Loucy (cell line): Measurements from ENCODE around the gene S1PR5.
A peak's percentile ranks its signal among the peaks of the same experiment; 100 is the strongest.

ENCODE experiments used
- H2AFZ ChIP-seq: fragments of 200-600 bp; sonication (generic); 2 replicates; pipeline ENCODE4 v1.6.0; 2016; ENCODE audit warnings: antibody characterized with exemption, mild to moderate bottlenecking, low read length, moderate library complexity
- H3F3A ChIP-seq: fragments of 200-600 bp; 2 replicates; pipeline ENCODE4 v1.6.0; 2016; ENCODE audit warnings: antibody characterized with exemption, low read depth, mild to moderate bottlenecking
- H3K27me3 ChIP-seq: fragments of 200-600 bp; sonication (generic); 2 replicates; pipeline ENCODE4 v1.6.1; 2014; ENCODE audit warnings: low read length, mild to moderate bottlenecking; ENCODE audit not compliant: insufficient read depth, poor library complexity, severe bottlenecking
- H3K36me3 ChIP-seq: fragments of 200-600 bp; sonication (generic); 2 replicates; pipeline ENCODE4 v1.6.1; 2016; ENCODE audit warnings: low read length; ENCODE audit not compliant: insufficient read depth
- H3K4me1 ChIP-seq: fragments of 200-600 bp; sonication (generic); 2 replicates; pipeline ENCODE4 v1.5.1; 2014; ENCODE audit warnings: low read length, mild to moderate bottlenecking; ENCODE audit not compliant: insufficient read depth, poor library complexity, severe bottlenecking
- H3K4me2 ChIP-seq: fragments of 200-600 bp; sonication (generic); 2 replicates; pipeline ENCODE4 v1.6.0; 2014; ENCODE audit warnings: antibody characterized with exemption, low read length, low read depth, mild to moderate bottlenecking; ENCODE audit not compliant: poor library complexity, severe bottlenecking
- H3K4me3 ChIP-seq: fragments of 200-600 bp; sonication (generic); 2 replicates; pipeline ENCODE4 v1.5.1; 2014; ENCODE audit warnings: low read length, mild to moderate bottlenecking, mixed read lengths; ENCODE audit not compliant: poor library complexity, severe bottlenecking
- H3K79me2 ChIP-seq: fragments of 200-600 bp; sonication (generic); 2 replicates; pipeline ENCODE4 v1.6.1; 2014; ENCODE audit warnings: low read length; ENCODE audit not compliant: insufficient read depth
- H3K9ac ChIP-seq: fragments of 200-600 bp; sonication (generic); 2 replicates; pipeline ENCODE4 v1.6.0; 2014; ENCODE audit warnings: mild to moderate bottlenecking, low read depth, low read length, moderate library complexity; ENCODE audit not compliant: poor library complexity, severe bottlenecking
- H3K9me2 ChIP-seq: fragments of 200-600 bp; sonication (generic); replicated peaks from 2 replicates; pipeline ENCODE4 v1.6.1; 2016; ENCODE audit warnings: low read depth, low read length, mixed read lengths
- H3K9me3 ChIP-seq: fragments of 200-600 bp; sonication (generic); 2 replicates; pipeline ENCODE4 v1.6.1; 2014; ENCODE audit warnings: mild to moderate bottlenecking, antibody characterized with exemption, low read length, low read depth; ENCODE audit not compliant: insufficient read depth
- H4K20me1 ChIP-seq: fragments of 200-600 bp; sonication (generic); 2 replicates; pipeline ENCODE4 v1.6.0; 2014; ENCODE audit warnings: antibody characterized with exemption, low read length, mild to moderate bottlenecking; ENCODE audit not compliant: insufficient read depth, poor library complexity, severe bottlenecking
- CTCF ChIP-seq: fragments of 200-600 bp; sonication (generic); conservative IDR thresholded peaks from 2 replicates; pipeline ENCODE4 v1.5.1; 2014; ENCODE audit warnings: mild to moderate bottlenecking, antibody characterized with exemption, low read length
- EZH2phosphoT487 ChIP-seq: fragments of 200-600 bp; IDR thresholded peaks from 2 replicates; pipeline ENCODE4 v1.6.1; 2018; ENCODE audit warnings: antibody characterized with exemption, mild to moderate bottlenecking, moderate library complexity, borderline replicate concordance

S1PR5 gene

DNA sequence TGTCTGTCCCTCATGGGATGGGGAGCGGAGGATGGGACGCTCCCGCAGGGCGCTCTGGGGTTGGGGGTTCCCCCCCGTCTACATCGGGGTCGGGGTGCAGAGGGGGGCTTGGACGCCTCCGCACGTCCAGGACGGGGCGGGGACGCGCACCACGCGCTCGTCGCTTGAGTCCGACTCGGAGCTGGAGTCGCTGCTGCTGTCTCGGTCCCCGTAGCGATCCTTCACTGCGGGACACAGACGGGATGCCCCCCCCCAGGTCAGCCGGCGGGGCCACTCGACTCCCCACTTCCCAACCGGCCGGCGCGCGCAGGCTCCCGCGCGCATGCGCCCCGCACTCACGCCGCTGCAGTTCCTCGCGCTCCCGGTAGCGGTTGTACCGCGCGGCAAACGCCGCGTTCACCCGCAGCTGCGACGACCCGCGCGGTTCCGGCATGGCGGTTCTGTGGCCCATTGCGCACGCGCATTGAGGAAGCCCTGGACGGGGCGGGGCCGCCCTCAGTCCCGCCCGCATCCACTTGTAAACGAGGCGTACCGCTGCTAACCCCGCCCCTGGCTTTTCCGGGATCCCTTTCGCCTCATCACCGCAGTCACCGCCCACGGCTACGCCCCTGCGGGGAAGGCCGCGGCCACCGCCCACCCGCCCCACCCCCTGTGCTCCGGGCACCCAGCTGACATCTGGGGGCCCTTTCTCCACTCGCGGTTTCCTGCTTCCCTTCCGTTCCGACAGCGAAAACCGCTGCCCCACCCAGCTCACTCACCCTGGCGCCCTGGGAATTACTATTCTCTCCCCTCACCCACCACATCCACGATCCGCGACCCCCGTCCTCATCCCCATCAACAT, 48.5 kb upstream of the S1PR5 start, which contains the start of gene KRI1:
KRI1 (minus strand) TSS at position 444 of the 841 bp plus-strand sequence; CDS start at position 433, 11 bp downstream.
- H3K4me2 ChIP-seq = peak within 1 kb of the TSS; percentile 90
- peaks cover 32% of the 10 kb centered on the region for H3K4me1 ChIP-seq
- peaks cover 10% of the 10 kb centered on the region; the same call in 1 of the 2 replicates for H3F3A ChIP-seq
- H2AFZ ChIP-seq = peak within 1 kb of the TSS; percentile 17; the same call in 1 of the 2 replicates
- H3K9me2 ChIP-seq = no peaks in the 10 kb centered on the region
- peaks cover 72% of the 10 kb centered on the region for H3K79me2 ChIP-seq
- no peaks in the 10 kb centered on the region for H3K9me3 ChIP-seq
- H3K36me3 ChIP-seq = peaks cover 11% of the 10 kb centered on the region; the same call in 1 of the 2 replicates
- H3K4me3 ChIP-seq = peak within 1 kb of the TSS; percentile 86
- TF ChIP-seq CTCF (no peak), EZH2phosphoT487 (no peak)
- peak within 1 kb of the TSS; percentile 99 for H3K9ac ChIP-seq
- peaks cover 30% of the 10 kb centered on the region for H4K20me1 ChIP-seq
- H3K27me3 ChIP-seq = peaks cover 4% of the 10 kb centered on the region

GRCh38 chr19:10565028-10565566, 47.9 kb upstream of the S1PR5 start:
- H3K27me3 ChIP-seq = peaks cover 4% of the 10 kb centered on the region
- H3K9ac ChIP-seq = peak overlapping the region; percentile 99
- peaks cover 30% of the 10 kb centered on the region for H4K20me1 ChIP-seq
- H3K9me2 ChIP-seq = no peaks in the 10 kb centered on the region
- peaks cover 32% of the 10 kb centered on the region for H3K4me1 ChIP-seq
- H3K4me2 ChIP-seq = peak overlapping the region; percentile 90
- no peaks in the 10 kb centered on the region for H3K9me3 ChIP-seq
- peaks cover 17% of the 10 kb centered on the region; the same call in 1 of the 2 replicates for H3K36me3 ChIP-seq
- H3F3A ChIP-seq = peaks cover 10% of the 10 kb centered on the region; the same call in 1 of the 2 replicates
- TF ChIP-seq EZH2phosphoT487 (no peak), CTCF (peak; percentile 59)
- H3K79me2 ChIP-seq = peaks cover 79% of the 10 kb centered on the region
- peak overlapping the region; percentile 86 for H3K4me3 ChIP-seq
- H2AFZ ChIP-seq = peak overlapping the region; percentile 17; the same call in 1 of the 2 replicates

DNA sequence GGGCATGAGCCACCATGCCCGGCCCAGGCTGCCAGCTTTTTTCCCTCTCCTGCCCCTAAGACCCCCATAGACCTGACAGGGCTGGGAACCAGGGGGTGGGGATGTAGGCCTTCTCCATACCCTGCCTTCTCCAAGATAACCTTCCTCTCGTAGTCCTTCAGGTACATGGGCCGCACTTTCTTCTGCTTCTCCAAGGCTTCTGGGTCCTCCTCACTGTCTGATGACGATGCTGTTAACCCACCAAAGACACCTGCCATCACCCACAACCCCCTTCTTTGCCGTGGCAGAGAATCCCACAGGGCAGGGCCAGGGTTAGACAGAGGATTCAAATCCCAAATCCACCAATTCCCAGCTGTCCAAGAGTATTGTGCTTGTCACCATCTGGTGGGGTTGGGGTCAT, 45.4 kb upstream of the S1PR5 start:
- Histone ChIP-seq H3F3A (peaks cover 8% of the 10 kb centered on the region; the same call in 1 of the 2 replicates), H3K4me2 (peak overlapping the region; percentile 16), H3K36me3 (peaks cover 39% of the 10 kb centered on the region; the same call in 1 of the 2 replicates), H3K9ac (peak overlapping the region; percentile 4), H2AFZ (no peak overlapping the region), H3K9me3 (no peaks in the 10 kb centered on the region), H3K9me2 (no peaks in the 10 kb centered on the region), H3K27me3 (peaks cover 4% of the 10 kb centered on the region), H3K79me2 (peaks cover 87% of the 10 kb centered on the region), H3K4me1 (peaks cover 31% of the 10 kb centered on the region), H3K4me3 (no peak overlapping the region), H4K20me1 (peaks cover 30% of the 10 kb centered on the region)
- no peak for TF ChIP-seq CTCF
- no peak for TF ChIP-seq EZH2phosphoT487
